DND-41 (cell line): ENCODE data around the gene SOD1.
"Not testable (repeated sequence)": the region's sequence is repeated elsewhere in the genome, so short reads cannot be mapped to it uniquely, and the experiment has no call there.

ENCODE experiments used
- ATAC-seq: fragments of 200-7000 bp; cut with Tn5 transposase; 3 replicates; pipeline ENCODE4 v1.9.1; 2021; ENCODE audit warnings: low read depth; ENCODE audit not compliant: insufficient read depth
- DNase-seq: peaks from one replicate; pipeline ENCODE4 v3.0.0-alpha.2; 2020
- H2AFZ ChIP-seq: 2 replicates; pipeline ENCODE4 v1.6.0; 2012; ENCODE audit warnings: low read depth, low read length
- H3K27ac ChIP-seq: 2 replicates; pipeline ENCODE4 v1.5.1; 2012; ENCODE audit warnings: low read length, inconsistent platforms
- H3K27me3 ChIP-seq: fragments of 200-600 bp; sonication (generic); 2 replicates; pipeline ENCODE4 v1.6.0; 2012; ENCODE audit warnings: low read length, mild to moderate bottlenecking, inconsistent platforms; ENCODE audit not compliant: insufficient read depth, poor library complexity
- H3K36me3 ChIP-seq: 2 replicates; pipeline ENCODE4 v1.5.1; 2012; ENCODE audit warnings: low read length, inconsistent platforms; ENCODE audit not compliant: insufficient read depth
- H3K4me1 ChIP-seq: 2 replicates; pipeline ENCODE4 v1.5.1; 2012; ENCODE audit warnings: mild to moderate bottlenecking, low read length; ENCODE audit not compliant: insufficient read depth
- H3K4me2 ChIP-seq: 2 replicates; pipeline ENCODE4 v1.6.0; 2012; ENCODE audit warnings: mild to moderate bottlenecking, moderate library complexity, low read length, inconsistent platforms; ENCODE audit not compliant: insufficient read depth
- H3K4me3 ChIP-seq, 2 experiments: fragments of 200-600 bp in 1 of 2; shearing (Covaris generic) in 1 of 2; 2 replicates each; pipeline ENCODE4 v1.5.1; 2012 to 2016; ENCODE audit warnings: inconsistent platforms in 2 of 2, low read length in 2 of 2, mild to moderate bottlenecking in 2 of 2, low read depth in 1 of 2, moderate library complexity in 1 of 2
- H3K79me2 ChIP-seq: 2 replicates; pipeline ENCODE4 v1.6.0; 2012; ENCODE audit warnings: low read length, inconsistent platforms; ENCODE audit not compliant: insufficient read depth
- H3K9ac ChIP-seq: 2 replicates; pipeline ENCODE4 v1.6.0; 2012; ENCODE audit warnings: low read depth, mild to moderate bottlenecking, inconsistent platforms, low read length, moderate library complexity
- H3K9me3 ChIP-seq: 2 replicates; pipeline ENCODE4 v1.5.1; 2012; ENCODE audit warnings: low read length, moderate library complexity, mild to moderate bottlenecking, inconsistent platforms; ENCODE audit not compliant: insufficient read depth, severe bottlenecking
- H4K20me1 ChIP-seq: 2 replicates; pipeline ENCODE4 v1.6.0; 2012; ENCODE audit warnings: low read length; ENCODE audit not compliant: insufficient read depth
- CTCF ChIP-seq: IDR thresholded peaks from 2 replicates; pipeline ENCODE4 v1.5.1; 2012; ENCODE audit warnings: borderline replicate concordance, low read length, moderate library complexity, mild to moderate bottlenecking; ENCODE audit not compliant: poor library complexity, severe bottlenecking; ENCODE audit errors: extremely low read depth
- EZH2 ChIP-seq: IDR thresholded peaks from 3 replicates; pipeline ENCODE4 v1.6.1; 2012; ENCODE audit warnings: borderline replicate concordance, low read depth, mild to moderate bottlenecking, moderate library complexity, low read length, inconsistent platforms; ENCODE audit not compliant: severe bottlenecking

SOD1 gene

GRCh38 chr21:31624961-31625491 is 34.5 kb upstream of the SOD1 start:
- TF ChIP-seq EZH2 (no peak), CTCF (no peak)
- DNase-seq (no peak), ATAC-seq (no peak)
- Histone ChIP-seq H3K9ac (no peak overlapping the region), H3K4me3 (no peak overlapping the region), H3K4me2 (no peak overlapping the region), H3K9me3 (no peaks in the 10 kb centered on the region), H2AFZ (no peak overlapping the region), H3K4me1 (peaks cover 11% of the 10 kb centered on the region), H3K79me2 (no peaks in the 10 kb centered on the region), H3K27ac (no peak overlapping the region), H4K20me1 (no peaks in the 10 kb centered on the region), H3K36me3 (no peaks in the 10 kb centered on the region), H3K27me3 (no peaks in the 10 kb centered on the region)

- Histone ChIP-seq H3K27ac (no peak overlapping the region), H3K9ac (no peak overlapping the region), H3K4me3 (no peak overlapping the region), H3K27me3 (no peaks in the 10 kb centered on the region), H3K4me1 (no peaks in the 10 kb centered on the region), H3K4me2 (no peak overlapping the region), H3K36me3 (no peaks in the 10 kb centered on the region), H3K9me3 (no peaks in the 10 kb centered on the region), H4K20me1 (no peaks in the 10 kb centered on the region), H2AFZ (no peak overlapping the region), H3K79me2 (no peaks in the 10 kb centered on the region)
- DNase-seq (no peak), ATAC-seq (no peak)
- TF ChIP-seq EZH2 (no peak), CTCF (no peak)
Measured at GRCh38 chr21:31629972-31630711, 29.4 kb upstream of the SOD1 start.

- not testable (repeated sequence) for H2AFZ ChIP-seq, H3K27ac ChIP-seq, H3K4me3 ChIP-seq, H3K79me2 ChIP-seq, H3K36me3 ChIP-seq, H3K9ac ChIP-seq, DNase-seq, H3K4me2 ChIP-seq, H4K20me1 ChIP-seq, H3K9me3 ChIP-seq, H3K27me3 ChIP-seq, ATAC-seq, H3K4me1 ChIP-seq
Measured at GRCh38 chr21:31631881-31632280, 27.6 kb upstream of the SOD1 start.

- TF ChIP-seq EZH2, result no peak
- TF ChIP-seq CTCF, result no peak
- no peak overlapping the region for H3K4me2 ChIP-seq
- H3K27me3 ChIP-seq, result no peaks in the 10 kb centered on the region
- no peaks in the 10 kb centered on the region for H4K20me1 ChIP-seq
- H3K4me1 ChIP-seq, result no peaks in the 10 kb centered on the region
- ATAC-seq (no peak), DNase-seq (no peak)
- no peaks in the 10 kb centered on the region for H3K9me3 ChIP-seq
- no peak overlapping the region for H3K27ac ChIP-seq
- H3K79me2 ChIP-seq, result no peaks in the 10 kb centered on the region
- H3K4me3 ChIP-seq, result no peak overlapping the region
- no peak overlapping the region for H3K9ac ChIP-seq
- H2AFZ ChIP-seq, result no peak overlapping the region
- no peaks in the 10 kb centered on the region for H3K36me3 ChIP-seq
Measured at GRCh38 chr21:31634993-31635392, 24.5 kb upstream of the SOD1 start.
